Islet precursor cell (in vitro differentiated cells): ENCODE results near the gene SCTR.

Experiments
- DNase-seq: peaks from one replicate; pipeline ENCODE4 v3.0.0-alpha.2; 2018

The SCTR gene

DNA sequence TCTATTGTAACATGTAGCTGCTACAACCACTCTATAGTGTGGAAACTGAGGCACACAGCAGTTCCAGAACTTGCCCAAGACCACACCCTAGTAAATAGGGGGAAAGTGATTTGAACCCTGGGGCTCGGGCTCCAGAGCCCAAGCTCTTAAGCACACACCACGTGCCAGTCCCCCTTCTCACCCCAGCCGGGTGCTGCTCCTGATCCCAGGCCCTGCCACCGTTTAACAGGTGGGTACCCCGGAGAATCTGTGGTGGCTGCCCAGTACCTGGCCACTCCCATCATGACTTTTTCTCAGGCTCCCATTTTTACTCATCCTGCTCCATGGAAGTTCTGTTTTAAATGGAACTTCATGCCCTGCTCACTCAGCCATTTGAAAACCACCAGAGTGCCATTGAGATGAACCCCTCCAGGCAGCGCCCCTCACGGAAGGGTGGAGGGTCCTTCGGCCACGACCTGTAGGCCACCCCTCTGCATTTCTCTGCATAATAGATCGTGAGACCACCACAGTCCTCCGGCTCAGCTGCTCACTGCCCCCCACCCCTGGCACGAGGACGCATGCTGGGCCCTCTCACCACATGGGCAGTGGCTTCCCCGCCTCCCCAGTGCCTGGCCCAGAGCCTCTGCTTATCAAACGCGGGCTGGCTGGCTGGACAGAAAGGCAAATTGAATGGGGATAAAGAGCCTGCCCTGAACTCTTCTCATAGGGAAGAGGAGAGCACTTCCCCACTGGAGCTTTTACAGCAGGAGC, 50.5 kb downstream of the SCTR start:
- peak; percentile 42 for DNase-seq

DNA sequence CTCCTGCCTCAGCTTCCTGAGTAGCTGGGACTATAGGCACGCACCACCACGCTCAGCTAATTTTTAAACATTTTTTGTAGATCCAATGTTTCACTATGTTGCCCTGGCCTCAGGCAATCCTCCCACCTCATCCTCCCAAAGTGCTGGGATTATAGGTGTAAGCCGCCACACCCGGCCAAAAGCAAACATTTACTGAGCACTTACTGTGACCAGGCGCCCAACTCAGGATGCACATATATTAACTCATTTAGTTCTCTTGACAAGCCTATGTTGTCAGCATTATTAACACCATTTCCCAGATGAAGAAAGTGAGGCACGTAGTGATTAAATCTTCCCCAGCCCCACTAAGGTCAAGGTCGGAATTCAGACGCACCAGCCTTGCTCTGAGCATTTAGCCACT, 51.5 kb downstream of the SCTR start:
- no peak for DNase-seq

DNA sequence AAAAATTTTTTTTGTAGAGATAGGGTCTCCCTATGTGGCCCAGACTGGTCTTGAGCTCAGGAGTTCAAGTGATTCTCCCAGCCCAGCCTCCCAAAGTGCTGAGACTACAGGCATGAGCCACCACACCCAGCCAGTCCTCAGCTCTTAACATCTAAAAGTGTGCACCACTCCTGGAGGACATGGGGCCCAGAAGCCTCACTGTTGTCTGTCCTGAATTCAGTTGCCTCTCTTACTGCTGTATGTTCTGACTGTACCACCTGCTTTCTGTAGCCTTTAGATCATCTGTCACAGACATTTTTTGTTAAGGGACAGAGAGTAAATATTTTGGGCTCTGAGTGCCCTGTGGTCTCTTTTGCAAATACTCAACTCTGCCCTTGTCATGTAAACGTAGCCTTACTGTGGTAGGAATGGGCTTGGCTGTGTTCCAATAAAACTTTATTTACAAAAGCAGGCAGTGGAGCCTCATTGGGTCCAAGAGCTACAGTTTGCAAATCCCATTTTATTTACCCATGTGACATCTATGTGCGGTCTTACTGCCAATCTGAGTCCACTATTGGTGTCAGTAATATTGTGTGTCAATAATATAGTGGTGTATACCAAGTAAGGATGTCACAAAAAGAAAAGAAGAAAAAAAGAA, 54.5 kb downstream of the SCTR start:
- DNase-seq, result no peak

DNA sequence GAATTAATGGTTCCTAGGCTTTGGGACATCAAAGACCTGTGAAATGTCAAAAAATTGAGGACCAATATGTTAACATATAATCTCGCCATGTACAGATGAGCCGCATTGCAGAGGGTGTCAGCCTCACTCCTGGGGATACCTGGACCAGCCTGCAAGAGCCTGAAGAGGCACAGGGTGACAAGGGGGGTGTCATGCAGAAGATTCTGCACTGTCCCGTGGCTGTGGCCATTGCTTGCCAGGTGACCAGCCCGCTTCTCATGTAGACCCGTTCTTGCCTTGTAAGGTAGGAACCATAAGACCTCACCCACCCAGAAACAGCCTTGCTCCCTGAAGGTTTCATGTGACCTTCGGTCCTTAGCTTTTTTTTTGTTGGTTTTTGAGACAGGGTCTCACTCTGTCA, 55.2 kb downstream of the SCTR start:
- DNase-seq, result no peak

DNA sequence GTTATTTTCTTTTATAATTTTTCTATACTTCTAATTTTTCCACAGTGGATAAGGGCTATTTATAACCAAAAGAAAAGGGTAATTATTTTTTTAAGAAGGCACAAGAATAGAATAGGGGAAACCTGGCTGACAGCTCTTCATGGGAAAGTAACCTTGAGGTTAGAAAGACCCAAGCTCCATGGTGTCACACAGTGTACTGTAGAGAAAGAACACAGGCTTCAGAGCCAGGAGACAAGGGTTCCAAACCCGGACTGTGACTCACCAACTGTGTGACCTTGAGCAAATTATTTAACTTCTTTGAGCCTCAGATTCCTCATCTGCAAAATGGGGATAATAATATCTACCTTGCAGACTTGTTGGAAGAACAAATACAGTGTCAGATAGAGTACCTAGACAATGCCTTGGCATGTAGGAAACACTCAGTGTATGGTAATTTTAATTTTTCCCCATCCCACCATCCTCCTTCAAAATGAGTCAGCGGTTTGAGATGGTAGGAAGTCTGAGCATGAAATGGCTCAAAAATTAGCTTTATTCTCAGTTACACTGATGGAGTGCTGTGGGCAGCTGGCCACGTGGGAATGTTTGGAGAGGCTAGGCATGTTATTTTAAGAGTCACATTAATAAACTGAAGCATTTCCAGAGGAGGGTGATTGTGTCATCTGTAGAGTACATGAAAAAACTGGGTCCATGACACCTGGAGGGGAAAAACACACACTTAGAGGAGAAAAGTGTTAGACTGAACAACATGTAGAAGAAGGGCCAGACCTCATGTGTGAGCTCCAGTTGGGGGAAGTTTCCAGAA, 55.9 kb downstream of the SCTR start:
- DNase-seq, result no peak

DNA sequence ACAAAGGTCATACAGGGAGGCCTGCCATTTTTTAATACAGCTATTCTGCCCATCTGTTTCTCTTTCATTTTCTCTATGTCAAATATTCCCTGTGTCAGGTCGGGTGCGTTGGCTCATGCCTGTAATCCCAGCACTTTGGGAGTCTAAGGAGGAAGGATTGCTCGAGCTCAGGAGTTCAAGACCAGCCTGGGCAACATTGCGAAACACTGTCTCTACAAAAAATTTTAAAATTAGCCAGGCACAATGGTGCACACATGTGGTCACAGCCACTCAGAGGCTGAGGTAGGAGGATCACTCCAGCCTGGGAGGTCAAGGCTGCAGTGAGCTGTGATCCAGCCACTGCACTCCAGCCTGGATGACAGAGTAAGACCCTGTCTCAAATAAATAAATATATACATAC, 57.9 kb downstream of the SCTR start:
- DNase-seq, result no peak

DNA sequence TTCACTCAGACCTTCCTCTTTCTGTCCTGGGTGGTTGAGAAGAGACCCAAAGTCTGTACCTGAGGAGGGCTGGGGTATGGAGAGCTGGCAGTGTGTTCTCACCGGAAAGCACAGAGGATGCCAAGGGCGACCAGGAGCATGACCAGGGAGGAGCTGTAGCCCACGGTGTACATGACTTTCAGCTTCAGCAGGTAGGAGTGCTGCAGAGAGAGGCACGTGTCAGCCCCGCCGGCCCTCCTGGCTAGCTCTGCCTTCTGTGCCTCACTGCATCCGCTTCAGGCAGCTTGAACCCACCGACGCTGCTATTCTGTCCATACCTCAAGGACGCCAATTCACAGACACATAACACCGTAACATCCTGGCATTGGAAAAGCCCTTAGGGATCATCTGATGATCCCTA, 58.6 kb downstream of the SCTR start:
- no peak for DNase-seq

DNA sequence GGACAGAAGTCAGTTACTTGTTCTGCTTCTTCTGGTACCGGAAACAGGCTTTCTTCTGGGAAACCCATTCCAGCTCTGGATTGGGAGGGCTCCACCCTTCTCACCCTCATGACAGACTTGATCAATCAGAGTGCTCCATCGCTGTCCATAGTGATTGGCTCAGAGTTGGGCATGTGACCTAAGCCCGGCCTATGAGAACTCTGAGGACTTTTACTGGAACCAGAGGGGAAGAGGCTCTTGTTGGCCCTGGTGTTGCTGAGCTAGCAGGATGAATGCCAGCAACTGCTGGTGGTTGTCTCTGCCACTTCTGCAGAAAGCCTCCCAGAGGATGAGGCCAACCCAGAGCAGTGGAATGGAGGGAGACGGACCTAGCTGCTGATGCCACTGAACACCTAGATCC, 59.3 kb downstream of the SCTR start:
- DNase-seq, result no peak

DNA sequence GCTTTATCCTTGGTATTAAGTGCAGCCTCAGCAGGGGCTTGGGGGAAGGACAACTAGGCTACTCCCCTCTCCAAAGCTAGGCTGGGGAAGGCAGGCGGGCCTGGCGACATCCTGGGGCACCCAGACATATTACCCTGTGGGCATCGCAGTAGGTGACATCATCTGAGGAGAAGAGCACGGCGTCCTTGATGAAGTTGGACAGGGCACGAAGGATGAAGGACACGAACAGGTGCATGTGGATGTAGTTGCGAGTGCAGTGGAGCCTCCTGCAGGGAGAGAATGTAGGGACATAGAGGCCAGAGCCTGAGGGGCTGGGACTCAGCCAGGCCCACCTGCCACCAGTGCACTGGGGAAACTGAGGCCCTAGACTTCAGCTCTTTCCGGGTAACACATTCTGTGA, 60.3 kb downstream of the SCTR start:
- no peak for DNase-seq

DNA sequence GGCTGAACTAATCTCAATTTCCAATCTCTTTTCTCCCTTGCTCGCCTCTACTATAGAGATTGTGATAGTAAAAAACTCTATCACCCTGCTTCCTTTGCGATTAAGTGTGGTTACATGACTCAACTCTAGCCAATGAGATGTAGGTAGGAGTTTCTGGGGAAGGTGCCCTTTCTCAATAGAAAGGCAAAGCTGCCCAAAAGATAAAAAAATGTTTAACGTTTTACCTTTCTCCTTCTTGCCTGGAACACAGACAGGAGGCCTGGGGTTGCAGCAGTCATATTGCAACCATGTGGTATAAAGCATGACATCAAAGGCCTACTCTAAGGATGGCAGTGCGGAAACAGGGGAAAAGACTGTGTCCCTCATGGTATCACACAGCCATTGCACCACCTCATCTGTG, 61.1 kb downstream of the SCTR start:
- DNase-seq, result no peak

DNA sequence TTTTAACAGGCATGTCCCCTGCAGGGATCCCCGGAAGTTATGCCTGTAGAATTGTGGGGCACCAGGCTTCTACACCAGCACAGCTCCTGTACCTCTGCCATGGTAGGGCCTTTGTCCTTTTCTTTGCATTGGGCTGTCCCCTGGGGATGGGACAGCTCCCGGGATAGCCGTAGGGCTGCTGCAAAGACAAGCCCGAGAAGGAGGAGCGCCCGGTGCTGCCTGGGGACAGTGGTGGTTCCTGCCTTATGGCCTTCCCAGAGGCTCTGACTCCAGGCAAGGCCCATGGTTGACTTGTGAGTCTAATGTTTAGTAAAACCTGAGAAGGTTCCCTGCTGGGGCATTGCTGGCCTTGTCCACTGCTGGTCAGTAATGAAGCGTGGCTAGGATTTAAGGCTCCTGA, 61.7 kb downstream of the SCTR start:
- no peak for DNase-seq

DNA sequence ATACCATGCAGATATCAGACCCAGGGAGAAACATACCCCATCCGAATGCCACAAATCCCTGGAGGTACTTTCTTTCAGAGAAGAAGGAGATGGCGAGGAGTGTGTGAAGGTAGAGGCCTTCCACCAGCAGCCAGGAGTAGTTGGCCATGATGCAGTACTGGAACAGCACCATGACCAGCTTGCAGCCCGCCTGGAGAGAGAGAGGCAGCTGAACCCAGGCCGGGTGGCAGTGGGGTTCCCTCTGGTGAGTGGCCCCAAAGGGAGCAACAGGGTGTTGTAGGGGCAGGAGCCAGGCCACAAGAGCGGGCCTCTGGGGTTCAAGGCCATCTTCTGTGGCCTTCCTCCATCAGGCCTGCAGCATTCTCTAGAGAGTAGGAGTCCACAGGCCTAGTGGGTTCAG, 62.5 kb downstream of the SCTR start:
- no peak for DNase-seq

DNA sequence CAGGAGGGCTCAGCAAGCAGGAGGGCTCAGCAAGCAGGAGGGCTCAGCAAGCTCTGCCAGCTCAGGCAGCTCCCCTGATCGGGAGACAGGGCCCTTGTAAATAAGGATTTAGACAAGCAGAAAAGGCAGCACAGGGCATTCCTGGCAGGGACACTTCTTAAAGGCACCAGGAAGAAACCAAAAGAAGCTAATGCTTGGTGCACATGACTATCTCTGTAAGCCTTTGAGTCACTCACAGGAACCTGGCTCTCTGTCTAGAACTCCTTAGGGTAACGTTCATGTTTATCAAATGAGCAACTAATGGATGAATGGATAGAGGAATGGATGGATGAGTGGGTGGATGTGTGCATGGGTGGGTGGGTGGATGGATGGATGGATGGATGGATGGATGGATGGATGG, 64.2 kb downstream of the SCTR start:
- DNase-seq, result no peak

DNA sequence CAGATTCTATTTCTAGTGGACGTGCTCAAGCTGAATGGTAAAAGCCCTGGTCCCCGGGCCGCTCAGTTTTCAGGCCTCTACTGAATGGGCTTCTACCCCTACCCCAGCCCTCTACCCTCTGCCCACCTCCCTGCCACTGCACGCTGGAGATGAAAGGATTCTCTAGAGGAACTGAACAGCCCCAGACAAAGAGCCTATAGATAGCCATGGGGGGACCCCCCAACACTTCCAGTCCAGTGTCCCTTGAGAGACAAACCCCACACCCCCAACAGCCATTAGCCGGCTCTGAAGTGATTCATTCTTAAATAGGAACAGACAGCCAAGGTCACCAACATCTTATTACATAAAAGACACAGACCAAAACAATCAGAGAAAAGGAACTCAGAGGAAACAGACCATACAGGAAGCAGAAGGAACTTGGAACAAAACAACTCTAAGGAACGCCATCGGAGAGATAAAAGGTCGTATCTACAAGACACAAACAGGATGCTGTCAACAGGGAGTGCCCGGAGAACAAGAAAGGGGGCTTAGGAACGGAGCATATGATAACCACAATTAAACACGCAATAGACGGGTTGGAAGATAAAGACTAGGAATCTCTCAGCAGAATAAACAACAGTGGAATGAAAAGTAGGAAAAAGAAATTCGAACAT, 69.1 kb downstream of the SCTR start:
- no peak for DNase-seq

DNA sequence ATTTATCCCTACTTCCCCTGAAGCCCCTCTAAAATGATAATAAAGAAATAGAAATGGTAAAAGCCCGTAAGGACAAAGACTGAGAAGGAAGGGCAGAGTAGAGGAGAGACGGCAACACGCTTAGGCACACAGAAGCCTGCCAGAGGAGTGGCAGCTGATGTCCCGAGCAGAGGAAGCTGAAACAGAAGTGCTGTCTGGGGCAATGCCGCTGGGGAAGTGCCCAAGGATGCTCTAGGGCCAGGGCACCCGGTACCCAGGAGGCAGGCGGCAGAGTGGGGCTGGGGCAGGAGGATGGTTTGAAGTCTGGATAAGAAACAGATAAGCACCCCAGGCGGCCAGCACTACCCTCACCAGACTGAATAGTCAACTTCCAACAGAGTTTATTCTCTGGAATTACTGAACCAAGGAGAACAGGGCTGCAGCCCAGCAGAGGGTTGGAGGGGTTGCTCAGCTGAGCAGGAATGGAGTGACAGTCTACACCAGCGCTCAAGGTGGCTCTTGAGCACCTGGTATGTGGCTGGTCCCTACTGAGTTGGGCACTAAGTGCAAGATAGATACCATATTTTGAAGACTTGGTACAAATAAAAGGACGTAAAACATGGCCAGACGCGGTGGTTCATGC, 70.2 kb downstream of the SCTR start:
- DNase-seq, result no peak

DNA sequence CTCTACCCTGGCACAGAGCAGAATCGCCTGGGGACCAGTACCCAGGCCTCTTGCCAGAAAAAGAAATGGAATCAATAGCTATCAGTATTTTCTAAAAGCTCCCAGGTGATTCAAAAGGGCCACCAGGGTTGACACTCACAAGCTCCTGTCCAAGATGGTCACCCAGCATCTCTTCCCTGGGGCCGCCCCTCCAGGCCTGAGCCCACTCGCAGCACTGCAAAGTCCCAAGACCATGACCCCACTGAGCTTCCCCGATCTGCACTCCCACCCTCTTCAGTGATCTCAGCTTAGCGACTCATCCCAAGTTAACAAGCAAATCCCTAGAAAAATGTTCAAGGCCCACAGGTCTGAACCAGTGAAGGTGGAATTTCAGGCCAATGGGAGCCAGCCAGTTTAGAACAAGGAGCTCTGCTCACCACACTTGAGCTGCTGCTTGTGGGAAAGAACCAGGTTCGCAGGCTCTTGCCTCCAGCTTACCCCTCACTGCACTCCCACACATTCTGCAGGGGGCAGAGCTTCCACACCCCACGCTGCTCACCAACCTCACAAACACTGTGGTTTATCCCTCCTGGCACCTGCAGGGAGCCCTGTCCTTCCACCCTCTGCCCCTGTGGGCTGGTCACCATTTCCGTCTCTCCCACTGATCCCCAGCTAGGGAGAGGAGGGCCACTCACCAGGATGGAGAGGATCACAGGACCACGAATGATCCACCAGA, 72.8 kb downstream of the SCTR start:
- DNase-seq, result no peak

DNA sequence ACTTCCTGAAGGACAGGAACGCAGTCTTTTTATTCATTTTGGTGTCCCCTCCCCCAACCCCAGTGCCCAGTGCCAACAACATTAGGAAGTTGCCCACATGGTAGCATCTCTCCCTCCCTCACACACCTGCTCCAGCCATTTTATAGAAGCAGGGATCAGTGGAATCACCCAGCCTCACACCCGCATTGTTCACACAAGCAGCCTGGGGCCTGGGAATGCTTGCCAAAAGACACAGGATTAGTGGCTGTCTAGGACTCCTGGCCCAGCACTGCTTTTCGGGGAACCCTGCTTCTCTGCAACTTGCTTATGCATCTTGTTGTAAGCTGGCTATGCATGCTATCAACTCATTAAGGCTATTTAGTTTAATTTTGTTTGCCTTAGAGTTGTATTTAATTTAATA, 74.8 kb downstream of the SCTR start:
- DNase-seq, result no peak

DNA sequence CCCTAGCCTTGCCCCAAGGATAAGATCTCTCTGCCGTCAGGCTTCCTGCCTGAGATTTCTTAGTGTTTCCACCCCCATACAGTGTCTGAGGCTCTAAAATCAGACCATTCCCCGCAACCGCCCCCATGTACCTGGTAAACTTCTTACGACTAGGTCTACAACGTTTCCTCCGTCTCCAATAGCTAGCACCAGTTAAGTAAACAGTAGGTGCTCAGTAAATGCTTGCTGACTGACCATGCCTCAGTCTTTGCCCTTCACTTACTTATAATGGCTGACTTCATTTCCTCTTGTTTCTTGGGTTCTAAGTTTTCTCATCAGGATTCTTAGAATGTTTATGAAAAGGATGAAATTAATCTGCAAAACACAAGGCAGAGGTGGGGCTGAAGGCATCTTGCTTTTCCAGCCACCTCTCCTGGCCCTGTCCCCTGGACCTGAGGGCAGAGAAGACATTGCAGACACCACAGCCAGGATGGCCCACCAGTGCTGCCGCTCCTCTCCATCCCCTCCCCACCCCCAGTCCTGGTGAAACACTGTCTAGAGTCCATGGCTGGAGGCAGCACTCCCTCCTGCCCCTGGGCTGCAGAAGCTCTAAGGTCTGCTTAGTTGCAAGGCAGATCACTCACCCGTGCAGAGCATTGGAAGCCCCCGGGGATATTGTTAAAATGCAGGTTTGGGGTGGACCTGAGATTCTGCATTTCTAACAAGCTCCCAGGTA, 75.7 kb downstream of the SCTR start:
- DNase-seq, result no peak

DNA sequence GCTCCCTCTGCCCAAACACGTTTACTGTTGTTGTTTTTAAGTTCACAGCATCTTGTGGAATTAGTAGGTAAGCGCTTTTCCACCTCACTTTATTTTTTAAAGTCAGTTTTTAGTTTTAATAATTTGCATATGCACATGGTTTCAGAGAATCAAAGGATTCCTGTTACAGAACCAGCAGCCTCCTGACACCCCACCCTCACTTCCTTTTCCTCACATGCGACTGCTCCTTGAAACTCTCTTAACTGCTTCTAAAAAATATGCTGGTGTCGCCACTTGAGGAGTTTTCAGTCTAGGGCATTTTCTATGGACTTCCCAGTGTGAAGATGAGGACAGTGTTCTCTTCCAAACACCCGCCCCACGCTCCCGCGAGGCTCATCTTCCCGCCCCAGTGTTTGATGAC, 78.2 kb downstream of the SCTR start:
- DNase-seq, result no peak

DNA sequence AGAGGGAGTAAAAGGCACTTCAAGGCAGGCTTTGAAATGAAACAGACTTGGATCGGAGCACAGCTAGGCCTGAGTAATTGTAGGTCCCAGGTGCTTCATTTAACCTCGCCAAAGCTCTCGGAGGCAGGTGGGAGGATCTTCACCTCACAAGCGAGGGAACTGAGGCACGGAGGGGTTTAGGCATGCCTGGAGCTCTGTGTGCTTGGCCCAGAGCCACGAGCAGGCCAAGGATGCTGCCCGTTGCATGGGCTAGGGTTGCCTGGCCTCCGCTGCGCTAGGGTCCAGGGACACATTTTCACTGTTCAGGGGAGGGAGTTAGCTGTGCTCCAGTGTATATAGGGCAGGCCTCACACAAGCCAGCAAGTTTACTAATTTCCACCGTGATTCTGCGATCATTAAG, 81.4 kb downstream of the SCTR start:
- DNase-seq, result no peak

DNA sequence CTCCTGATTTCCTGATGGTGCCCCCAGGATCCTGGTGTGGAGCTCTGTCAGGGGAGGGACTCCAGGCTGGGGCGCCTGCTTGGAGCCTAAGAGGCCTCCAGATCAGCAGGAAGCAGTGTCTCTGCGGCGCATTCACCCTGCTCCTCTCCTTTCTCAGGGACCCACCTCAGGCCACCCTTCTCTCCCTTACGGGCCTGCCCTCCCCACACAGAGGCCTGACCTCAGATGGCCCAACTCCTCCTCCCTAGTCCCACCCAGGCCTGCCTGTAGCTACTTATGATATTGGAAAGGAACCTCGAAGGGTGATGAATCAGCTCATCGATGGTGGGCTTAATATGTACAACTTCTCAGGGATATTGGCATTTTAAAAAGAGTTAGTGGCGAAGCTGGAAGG, 82.1 kb downstream of the SCTR start:
- DNase-seq, result no peak
